ENCODE results near the gene OR4A47.
"Not testable (repeated sequence)": the region's sequence is repeated elsewhere in the genome, so short reads cannot be mapped to it uniquely, and the experiment has no call there.

The OR4A47 gene

GRCh38 chr11:48488493-48488892 lies at the start of gene OR4A47:
TSS of gene OR4A47 (plus strand) at chr11:48488793. CDS start at chr11:48488793, 0 bp downstream.
- H3K27me3 ChIP-seq (ENCODE audit: insufficient read depth, insufficient read length); DNase-seq (ENCODE audit: low read depth, low spot score); H3K4me3 ChIP-seq (ENCODE audit: insufficient read length, low read depth); H3K36me3 ChIP-seq (ENCODE audit: insufficient read depth, insufficient read length, low read length); H3K4me1 ChIP-seq (ENCODE audit: insufficient read depth, insufficient read length); H3K9me3 ChIP-seq (ENCODE audit: insufficient read depth, low read length); H3K9ac ChIP-seq (ENCODE audit: insufficient read length, low read depth): not testable (repeated sequence)

- H3K9me3 ChIP-seq (ENCODE audit: insufficient read depth, low read length); H3K9ac ChIP-seq (ENCODE audit: insufficient read length, low read depth); H3K36me3 ChIP-seq (ENCODE audit: insufficient read depth, insufficient read length, low read length); DNase-seq (ENCODE audit: low read depth, low spot score); H3K4me3 ChIP-seq (ENCODE audit: insufficient read length, low read depth); H3K27me3 ChIP-seq (ENCODE audit: insufficient read depth, insufficient read length); H3K4me1 ChIP-seq (ENCODE audit: insufficient read depth, insufficient read length): not testable (repeated sequence)
Observed at GRCh38 chr11:48455909-48456308, 32.7 kb upstream of the OR4A47 start.

- H3K4me3 ChIP-seq (ENCODE audit: insufficient read length, low read depth); H3K36me3 ChIP-seq (ENCODE audit: insufficient read depth, insufficient read length, low read length); DNase-seq (ENCODE audit: low read depth, low spot score); H3K9ac ChIP-seq (ENCODE audit: insufficient read length, low read depth); H3K27me3 ChIP-seq (ENCODE audit: insufficient read depth, insufficient read length); H3K4me1 ChIP-seq (ENCODE audit: insufficient read depth, insufficient read length); H3K9me3 ChIP-seq (ENCODE audit: insufficient read depth, low read length): not testable (repeated sequence)
Observed at GRCh38 chr11:48473966-48474365, 14.6 kb upstream of the OR4A47 start.

- not testable (repeated sequence) for H3K36me3 ChIP-seq (ENCODE audit: insufficient read depth, insufficient read length, low read length); H3K4me1 ChIP-seq (ENCODE audit: insufficient read depth, insufficient read length); H3K9me3 ChIP-seq (ENCODE audit: insufficient read depth, low read length); H3K27me3 ChIP-seq (ENCODE audit: insufficient read depth, insufficient read length); DNase-seq (ENCODE audit: low read depth, low spot score); H3K4me3 ChIP-seq (ENCODE audit: insufficient read length, low read depth); H3K9ac ChIP-seq (ENCODE audit: insufficient read length, low read depth)
Observed at GRCh38 chr11:48474703-48475102, 13.9 kb upstream of the OR4A47 start.

- not testable (repeated sequence) for H3K9ac ChIP-seq (ENCODE audit: insufficient read length, low read depth); H3K4me3 ChIP-seq (ENCODE audit: insufficient read length, low read depth); H3K4me1 ChIP-seq (ENCODE audit: insufficient read depth, insufficient read length); H3K36me3 ChIP-seq (ENCODE audit: insufficient read depth, insufficient read length, low read length); H3K27me3 ChIP-seq (ENCODE audit: insufficient read depth, insufficient read length); DNase-seq (ENCODE audit: low read depth, low spot score); H3K9me3 ChIP-seq (ENCODE audit: insufficient read depth, low read length)
Observed at GRCh38 chr11:48506169-48506568, 17.6 kb downstream of the OR4A47 start.

GRCh38 chr11:48538991-48539390 lies 50.4 kb downstream of the OR4A47 start:
- Histone ChIP-seq H3K36me3 (ENCODE audit: insufficient read depth, insufficient read length, low read length) (no peaks in the 10 kb centered on the region), H3K9me3 (ENCODE audit: insufficient read depth, low read length) (peaks cover 9% of the 10 kb centered on the region; the same call in 1 of the 2 replicates), H3K9ac (ENCODE audit: insufficient read length, low read depth) (no peak overlapping the region), H3K4me1 (ENCODE audit: insufficient read depth, insufficient read length) (no peaks in the 10 kb centered on the region), H3K4me3 (ENCODE audit: insufficient read length, low read depth) (no peak overlapping the region), H3K27me3 (ENCODE audit: insufficient read depth, insufficient read length) (no peaks in the 10 kb centered on the region)
- TF ChIP-seq SUZ12 (IDR thresholded peaks at IDR 0.05; ENCODE audit: extremely low read depth, insufficient read depth, insufficient read length), result no peak
- TF ChIP-seq ZNF274 (IDR thresholded peaks at IDR 0.05; ENCODE audit: low read depth, low read length), result no peak
- TF ChIP-seq YY1 (IDR thresholded peaks at IDR 0.05; ENCODE audit: insufficient read depth, insufficient read length), result no peak
- DNase-seq (ENCODE audit: low read depth, low spot score), result no peak

Data from NT2/D1 (cell line).